Fibroblast of lung (primary cell): ENCODE data around the gene RIN1. TPM values are rescaled to one million over a fixed set of nuclear protein-coding genes. Genes with fewer than 3 reads are reported as not detected.

Experiments
- DNase-seq, 2 donors: peaks; one replicate each; pipeline versions ENCODE4 v3.0.0 to v3.0.0-alpha.2; 2010; ENCODE audit warnings: low read depth in 2 of 2
- H2AFZ ChIP-seq: 2 replicates; pipeline ENCODE4 v1.5.1; 2012; ENCODE audit warnings: low read length, control low read depth, inconsistent platforms
- H3K27ac ChIP-seq: 2 replicates; pipeline ENCODE4 v1.5.1; 2011; ENCODE audit warnings: low read length, control low read depth; ENCODE audit not compliant: insufficient read depth
- H3K27me3 ChIP-seq: 2 replicates; pipeline ENCODE4 v1.5.1; 2011; ENCODE audit warnings: mild to moderate bottlenecking, low read length; ENCODE audit not compliant: control insufficient read depth, insufficient read depth
- H3K36me3 ChIP-seq: 2 replicates; pipeline ENCODE4 v1.5.1; 2011; ENCODE audit warnings: low read length; ENCODE audit not compliant: control insufficient read depth, insufficient read depth
- H3K4me1 ChIP-seq: 2 replicates; pipeline ENCODE4 v1.5.1; 2011; ENCODE audit warnings: low read length; ENCODE audit not compliant: control insufficient read depth, insufficient read depth; ENCODE audit errors: extremely low read depth
- H3K4me2 ChIP-seq: 2 replicates; pipeline ENCODE4 v1.5.1; 2011; ENCODE audit warnings: low read length, control low read depth; ENCODE audit not compliant: insufficient read depth; ENCODE audit errors: extremely low read depth
- H3K4me3 ChIP-seq, 4 experiments: fragments of 200-600 bp in 1 of 4; sonication (generic) in 1 of 4; replicated peaks in 1 of 4; 2 replicates each; pipeline ENCODE4 v1.5.1; 2011 to 2016; ENCODE audit warnings: low read length in 4 of 4, low read depth in 3 of 4, mild to moderate bottlenecking in 3 of 4, control low read depth in 2 of 4, inconsistent platforms in 1 of 4, mixed read lengths in 1 of 4; ENCODE audit not compliant: insufficient read depth in 1 of 4; ENCODE audit errors: control extremely low read depth in 1 of 4
- H3K79me2 ChIP-seq: 2 replicates; pipeline ENCODE4 v1.5.1; 2012; ENCODE audit warnings: mild to moderate bottlenecking, low read length, inconsistent platforms; ENCODE audit not compliant: control insufficient read depth, insufficient read depth
- H3K9ac ChIP-seq: 2 replicates; pipeline ENCODE4 v1.5.1; 2011; ENCODE audit warnings: mild to moderate bottlenecking, low read length, control low read depth; ENCODE audit not compliant: insufficient read depth
- H3K9me3 ChIP-seq: 2 replicates; pipeline ENCODE4 v1.5.1; 2012; ENCODE audit warnings: low read depth, low read length; ENCODE audit not compliant: control insufficient read depth, insufficient read depth
- H4K20me1 ChIP-seq: 2 replicates; pipeline ENCODE4 v1.5.1; 2011; ENCODE audit warnings: low read length; ENCODE audit not compliant: control insufficient read depth, insufficient read depth; ENCODE audit errors: extremely low read depth
- CTCF ChIP-seq, 2 donors: IDR thresholded peaks in 1 of 2; conservative IDR thresholded peaks in 1 of 2; 1 replicate in 1 of 2; 2 replicates in 1 of 2; pipeline ENCODE4 v1.5.1; 2011 to 2012; ENCODE audit warnings: low read length in 2 of 2, control low read depth in 1 of 2, inconsistent platforms in 1 of 2, low read depth in 1 of 2, mild to moderate bottlenecking in 1 of 2
- EZH2 ChIP-seq: IDR thresholded peaks from 2 replicates; pipeline ENCODE4 v1.5.1; 2012; ENCODE audit warnings: low read length, control low read depth, mild to moderate bottlenecking; ENCODE audit errors: missing control alignments
- polyA plus RNA-seq, 2 donors: library from polyadenylated mRNA; depleted of rRNA in 1 of 2; stranded (reverse) in 1 of 2; unstranded in 1 of 2; fragments of >200 nt; gene quantifications; 2 replicates each; pipeline ENCODE4 v1.2.1, GENCODE V29; 2011 to 2012; ENCODE audit warnings: missing spikeins in 1 of 2
- total RNA-seq: library from RNA; depleted of rRNA; stranded (reverse); fragments of >200 nt; gene quantifications from 2 replicates; pipeline ENCODE4 v1.2.1, GENCODE V29; 2014

RIN1 gene
- total and polyA plus RNA-seq, 2 donors (not counting 1 experiment from before 2014, with no cell fraction given): 6.3 to 22.1 TPM

GRCh38 chr11:66285250-66285947 is 50.8 kb downstream of the RIN1 start:
- no peak overlapping the region for H3K9ac ChIP-seq
- H3K36me3 ChIP-seq: peaks cover 13% of the 10 kb centered on the region
- DNase-seq: no peak
- no peaks in the 10 kb centered on the region for H3K27me3 ChIP-seq
- H3K79me2 ChIP-seq: peaks cover 25% of the 10 kb centered on the region
- TF ChIP-seq CTCF (conservative IDR thresholded peaks at IDR 0.05 in 1 of 2, IDR thresholded peaks at IDR 0.05 in 1 of 2; ENCODE audit: low read depth in 1 of 2, low read length in 2 of 2) (no peak), EZH2 (no peak)
- H3K9me3 ChIP-seq: no peaks in the 10 kb centered on the region
- H3K4me3 ChIP-seq: no peak overlapping the region
- H3K4me2 ChIP-seq: no peak overlapping the region
- H2AFZ ChIP-seq: no peak overlapping the region
- peaks cover 1% of the 10 kb centered on the region for H4K20me1 ChIP-seq
- peaks cover 10% of the 10 kb centered on the region for H3K4me1 ChIP-seq
- no peak overlapping the region for H3K27ac ChIP-seq

- no peak for TF ChIP-seq CTCF (conservative IDR thresholded peaks at IDR 0.05 in 1 of 2, IDR thresholded peaks at IDR 0.05 in 1 of 2; ENCODE audit: low read depth in 1 of 2, low read length in 2 of 2)
- TF ChIP-seq EZH2: no peak
- Histone ChIP-seq H3K27ac (no peak overlapping the region), H3K4me3 (no peak overlapping the region), H2AFZ (no peak overlapping the region), H3K36me3 (peaks cover 13% of the 10 kb centered on the region), H3K9ac (no peak overlapping the region), H4K20me1 (peaks cover 1% of the 10 kb centered on the region), H3K9me3 (no peaks in the 10 kb centered on the region), H3K27me3 (no peaks in the 10 kb centered on the region), H3K4me1 (peaks cover 6% of the 10 kb centered on the region), H3K79me2 (peaks cover 25% of the 10 kb centered on the region), H3K4me2 (no peak overlapping the region)
- no peak for DNase-seq
These were observed 51.6 kb downstream of the RIN1 start for GRCh38 chr11:66284526-66285078.

- Histone ChIP-seq H3K4me2 (no peak overlapping the region), H3K4me1 (peaks cover 6% of the 10 kb centered on the region), H3K36me3 (peaks cover 13% of the 10 kb centered on the region), H3K79me2 (peaks cover 24% of the 10 kb centered on the region), H2AFZ (no peak overlapping the region), H3K9me3 (no peaks in the 10 kb centered on the region), H3K9ac (no peak overlapping the region), H3K4me3 (no peak overlapping the region), H4K20me1 (peaks cover 1% of the 10 kb centered on the region), H3K27me3 (no peaks in the 10 kb centered on the region), H3K27ac (no peak overlapping the region)
- DNase-seq: no peak
- no peak for TF ChIP-seq CTCF (conservative IDR thresholded peaks at IDR 0.05 in 1 of 2, IDR thresholded peaks at IDR 0.05 in 1 of 2; ENCODE audit: low read depth in 1 of 2, low read length in 2 of 2)
- TF ChIP-seq EZH2: no peak
These were observed 52.7 kb downstream of the RIN1 start for GRCh38 chr11:66283461-66284105.
